ENCODE measurements around the gene DDRGK1. TPM values are rescaled to one million over a fixed set of nuclear protein-coding genes. Genes with fewer than 3 reads are reported as not detected.

DDRGK1 gene
- 37.1 and 46.2 TPM in 2 replicates for total RNA-seq (2014; rRNA removed; shearing (Covaris generic))

- peak; percentile 59 for DNase-seq (ENCODE audit: low spot score)
These were observed at the start of gene DDRGK1 for GRCh38 chr20:3204124-3204794. Gene DDRGK1 (minus strand): TSS chr20:3204682. CDS start chr20:3204627, 55 bp downstream.

- no peak for DNase-seq (ENCODE audit: low spot score)
These were observed 47.3 kb upstream of the DDRGK1 start for GRCh38 chr20:3251806-3252205.

- no peak for DNase-seq (ENCODE audit: low spot score)
These were observed 45.6 kb upstream of the DDRGK1 start for GRCh38 chr20:3250091-3250504.

- DNase-seq (ENCODE audit: low spot score), result no peak
These were observed 44.5 kb upstream of the DDRGK1 start for GRCh38 chr20:3248993-3249347.

GRCh38 chr20:3248167-3248992, 43.9 kb upstream of the DDRGK1 start:
- no peak for DNase-seq (ENCODE audit: low spot score)

GRCh38 chr20:3247638-3248037, 43.2 kb upstream of the DDRGK1 start:
- DNase-seq (ENCODE audit: low spot score), result no peak

GRCh38 chr20:3246682-3247081, 42.2 kb upstream of the DDRGK1 start:
- no peak for DNase-seq (ENCODE audit: low spot score)

GRCh38 chr20:3245711-3246110, 41.2 kb upstream of the DDRGK1 start:
- DNase-seq (ENCODE audit: low spot score), result no peak

- no peak for DNase-seq (ENCODE audit: low spot score)
These were observed 40.7 kb upstream of the DDRGK1 start for GRCh38 chr20:3245156-3245555.

- DNase-seq (ENCODE audit: low spot score), result no peak
These were observed 40.1 kb upstream of the DDRGK1 start for GRCh38 chr20:3244613-3245012.

- no peak for DNase-seq (ENCODE audit: low spot score)
These were observed 39.4 kb upstream of the DDRGK1 start for GRCh38 chr20:3243718-3244358.

- DNase-seq (ENCODE audit: low spot score), result no peak
These were observed 37.8 kb upstream of the DDRGK1 start for GRCh38 chr20:3242172-3242692.

- no peak for DNase-seq (ENCODE audit: low spot score)
These were observed 36.4 kb upstream of the DDRGK1 start for GRCh38 chr20:3240776-3241363.

GRCh38 chr20:3239867-3240775, 35.6 kb upstream of the DDRGK1 start:
- DNase-seq (ENCODE audit: low spot score), result no peak

GRCh38 chr20:3239026-3239866, 34.8 kb upstream of the DDRGK1 start, which contains the start of gene SLC4A11:
Gene SLC4A11 (minus strand): TSS chr20:3239190. CDS start chr20:3239137, 53 bp downstream.
- no peak for DNase-seq (ENCODE audit: low spot score)

- DNase-seq (ENCODE audit: low spot score), result no peak
These were observed 34.1 kb upstream of the DDRGK1 start for GRCh38 chr20:3238616-3239025.

- no peak for DNase-seq (ENCODE audit: low spot score)
These were observed 33.6 kb upstream of the DDRGK1 start for GRCh38 chr20:3237958-3238615.

- no peak for DNase-seq (ENCODE audit: low spot score)
These were observed 32.8 kb upstream of the DDRGK1 start for GRCh38 chr20:3237011-3237957.

Measured in H4 (cell line).